DMS114 treated with DMSO at 0.1 percent for 48 hours (cell line): ENCODE data around the gene LANCL1.
"Not testable (repeated sequence)": the region's sequence is repeated elsewhere in the genome, so short reads cannot be mapped to it uniquely, and the experiment has no call there.

Experiments used
- DNase-seq: peaks from one replicate; lab custom pipeline; 2025; ENCODE audit not compliant: unreplicated experiment; lab: John Stamatoyannopoulos, UW

The LANCL1 gene

GRCh38 chr2:210459880-210460279, 16.7 kb downstream of the LANCL1 start:
- DNase-seq: no peak

GRCh38 chr2:210459407-210459806, 17.2 kb downstream of the LANCL1 start:
- DNase-seq: no peak

- DNase-seq: no peak
These were observed 18.2 kb downstream of the LANCL1 start for GRCh38 chr2:210458395-210458794.

- DNase-seq: no peak
These were observed 20.0 kb downstream of the LANCL1 start for GRCh38 chr2:210456571-210456970.

GRCh38 chr2:210454336-210454735, 22.2 kb downstream of the LANCL1 start:
- no peak for DNase-seq

- no peak for DNase-seq
These were observed 24.4 kb downstream of the LANCL1 start for GRCh38 chr2:210452194-210452593.

- DNase-seq: not testable (repeated sequence)
These were observed 25.6 kb downstream of the LANCL1 start for GRCh38 chr2:210450942-210451341.

GRCh38 chr2:210445732-210446131, 30.8 kb downstream of the LANCL1 start:
- DNase-seq: no peak

- DNase-seq: peak; percentile 19
These were observed 31.3 kb downstream of the LANCL1 start for GRCh38 chr2:210445116-210445707.

- no peak for DNase-seq
These were observed 33.0 kb downstream of the LANCL1 start for GRCh38 chr2:210443527-210443926.

GRCh38 chr2:210442878-210443277, 33.7 kb downstream of the LANCL1 start:
- DNase-seq: no peak

- DNase-seq: no peak
These were observed 34.1 kb downstream of the LANCL1 start for GRCh38 chr2:210442457-210442856.

- DNase-seq: no peak
These were observed 36.4 kb downstream of the LANCL1 start for GRCh38 chr2:210440206-210440605.

- DNase-seq: no peak
These were observed 41.1 kb downstream of the LANCL1 start for GRCh38 chr2:210435439-210435838.

- no peak for DNase-seq
These were observed 43.9 kb downstream of the LANCL1 start for GRCh38 chr2:210432633-210433032.

GRCh38 chr2:210429403-210430137, 47.0 kb downstream of the LANCL1 start:
- no peak for DNase-seq

- DNase-seq: no peak
These were observed 48.0 kb downstream of the LANCL1 start for GRCh38 chr2:210428393-210429179.

GRCh38 chr2:210427309-210427708, 49.2 kb downstream of the LANCL1 start:
- not testable (repeated sequence) for DNase-seq

- no peak for DNase-seq
These were observed 54.2 kb downstream of the LANCL1 start for GRCh38 chr2:210422366-210422765.

- no peak for DNase-seq
These were observed 54.6 kb downstream of the LANCL1 start for GRCh38 chr2:210421916-210422315.

- no peak for DNase-seq
These were observed 63.9 kb downstream of the LANCL1 start for GRCh38 chr2:210412660-210413059.

GRCh38 chr2:210410542-210410941, 66.0 kb downstream of the LANCL1 start:
- DNase-seq: no peak
